ENCODE data around the gene CHD5.

The CHD5 gene

GRCh38 chr1:6053206-6053546 is 126.9 kb downstream of the CHD5 start:
- DNase-seq = no peak

DNA sequence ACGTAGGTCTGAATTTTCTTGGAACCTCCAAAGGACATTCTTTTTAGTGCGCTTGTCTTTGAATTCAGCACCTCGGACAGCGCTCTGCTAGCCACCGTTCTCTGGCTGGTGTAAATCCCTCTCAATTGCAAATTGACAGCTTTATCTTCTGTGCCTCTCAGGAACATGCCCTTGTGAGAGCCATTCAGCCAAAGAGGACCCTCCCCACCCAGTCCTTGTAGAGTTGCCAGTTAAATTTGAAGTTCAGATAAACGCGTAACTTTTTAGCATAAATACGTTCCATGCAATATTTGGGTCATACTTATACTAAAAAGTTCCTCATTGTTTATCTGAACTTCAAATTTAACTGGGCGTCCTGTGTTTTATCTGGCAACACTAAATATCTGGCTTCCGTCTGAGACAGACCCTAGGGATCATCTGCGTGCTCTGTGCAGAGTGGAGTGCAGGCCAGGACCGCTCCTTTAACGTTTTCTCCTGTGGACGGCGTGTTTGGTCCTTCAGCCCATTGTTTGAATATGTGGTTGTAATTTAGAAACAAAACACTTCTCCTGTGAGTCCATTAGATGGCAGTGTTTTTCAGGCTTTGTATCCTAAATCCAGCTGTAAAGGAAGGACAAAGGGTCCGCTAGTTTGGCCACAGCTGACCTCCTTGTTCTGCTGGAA is 127.4 kb downstream of the CHD5 start:
- peak in 3 of 5 donors; percentile 23 to 57 (median 30) for DNase-seq

Measured in T-helper 1 cell (primary cell).